Measurements from ENCODE around the gene DNAAF3. TPM values are rescaled to one million over a fixed set of nuclear protein-coding genes. Genes with fewer than 3 reads are reported as not detected.
A peak's percentile ranks its signal among the peaks of the same experiment; 100 is the strongest.

DNAAF3 gene
- total RNA-seq, 1 experiment from 2014 or later: 4.2 TPM

GRCh38 chr19:55169136-55169535 lies 2.7 kb upstream of the DNAAF3 start:
- no peaks in the 10 kb centered on the region for H3K36me3 ChIP-seq (ENCODE audit: insufficient read depth, low read length, poor library complexity, severe bottlenecking)
- no peaks in the 10 kb centered on the region for H3K27me3 ChIP-seq (replicated peaks; ENCODE audit: insufficient read depth, low read depth, low read length, poor library complexity)
- H3K4me1 ChIP-seq (ENCODE audit: insufficient read depth, low read length, poor library complexity, severe bottlenecking): no peaks in the 10 kb centered on the region
- H3K4me3 ChIP-seq (ENCODE audit: low read depth, low read length, poor library complexity, severe bottlenecking): no peak overlapping the region
- no peak for DNase-seq (ENCODE audit: low spot score)
- intact Hi-C loops (cut with micrococcal nuclease; ENCODE audit: unreplicated experiment): no loop called here
- no peaks in the 10 kb centered on the region for H3K9me3 ChIP-seq (ENCODE audit: low read depth, low read length, poor library complexity, severe bottlenecking)
- CTCF ChIA-PET: no interaction called here
- no peak overlapping the region for H3K27ac ChIP-seq (ENCODE audit: low read depth, low read length, poor library complexity, severe bottlenecking)
- POLR2A ChIA-PET (ENCODE audit: low non-redundant PET): interaction anchor here (0.7 kb wide), 1 partner anchor 9 kb away, joined by 3 read pairs; no protein-coding TSS in a partner anchor
- TF ChIP-seq EZH2 (IDR thresholded peaks at IDR 0.05; ENCODE audit: borderline replicate concordance, low read depth, low read length, poor library complexity, severe bottlenecking) (no peak), CTCF (conservative IDR thresholded peaks at IDR 0.05; ENCODE audit: low read depth, low read length) (no peak)
- BruUV-seq (replicated peaks): no TSS peak

GRCh38 chr19:55165952-55166529 lies 372 bp downstream of the DNAAF3 start:
- peak; percentile 94 for DNase-seq (ENCODE audit: low spot score)
- TF ChIP-seq EZH2 (IDR thresholded peaks at IDR 0.05; ENCODE audit: borderline replicate concordance, low read depth, low read length, poor library complexity, severe bottlenecking) (no peak), CTCF (conservative IDR thresholded peaks at IDR 0.05; ENCODE audit: low read depth, low read length) (peak; percentile 93)
- Histone ChIP-seq H3K27me3 (replicated peaks; ENCODE audit: insufficient read depth, low read depth, low read length, poor library complexity) (peaks cover 10% of the 10 kb centered on the region), H3K27ac (ENCODE audit: low read depth, low read length, poor library complexity, severe bottlenecking) (no peak overlapping the region), H3K9me3 (ENCODE audit: low read depth, low read length, poor library complexity, severe bottlenecking) (no peaks in the 10 kb centered on the region), H3K36me3 (ENCODE audit: insufficient read depth, low read length, poor library complexity, severe bottlenecking) (no peaks in the 10 kb centered on the region), H3K4me3 (ENCODE audit: low read depth, low read length, poor library complexity, severe bottlenecking) (peak overlapping the region; percentile 61), H3K4me1 (ENCODE audit: insufficient read depth, low read length, poor library complexity, severe bottlenecking) (no peaks in the 10 kb centered on the region)
- CTCF ChIA-PET: interaction anchor here (0.6 to 1.4 kb wide), 3 partner anchors 10 to 746 kb away, joined by 3 to 4 read pairs (median 4); no protein-coding TSS in a partner anchor
- POLR2A ChIA-PET (ENCODE audit: low non-redundant PET): no interaction called here
- BruUV-seq (replicated peaks): no TSS peak
- intact Hi-C loops (cut with micrococcal nuclease; ENCODE audit: unreplicated experiment): no loop called here

GRCh38 chr19:55161571-55162322 lies 4.7 kb downstream of the DNAAF3 start:
- ChIA-PET CTCF (no interaction called here), POLR2A (ENCODE audit: low non-redundant PET) (no interaction called here)
- H3K4me1 ChIP-seq (ENCODE audit: insufficient read depth, low read length, poor library complexity, severe bottlenecking): peaks cover 19% of the 10 kb centered on the region
- no TSS peak for BruUV-seq (replicated peaks)
- DNase-seq (ENCODE audit: low spot score): no peak
- peaks cover 10% of the 10 kb centered on the region for H3K27me3 ChIP-seq (replicated peaks; ENCODE audit: insufficient read depth, low read depth, low read length, poor library complexity)
- H3K4me3 ChIP-seq (ENCODE audit: low read depth, low read length, poor library complexity, severe bottlenecking): no peak overlapping the region
- no peak overlapping the region for H3K27ac ChIP-seq (ENCODE audit: low read depth, low read length, poor library complexity, severe bottlenecking)
- TF ChIP-seq EZH2 (IDR thresholded peaks at IDR 0.05; ENCODE audit: borderline replicate concordance, low read depth, low read length, poor library complexity, severe bottlenecking) (no peak), CTCF (conservative IDR thresholded peaks at IDR 0.05; ENCODE audit: low read depth, low read length) (no peak)
- H3K36me3 ChIP-seq (ENCODE audit: insufficient read depth, low read length, poor library complexity, severe bottlenecking): no peaks in the 10 kb centered on the region
- H3K9me3 ChIP-seq (ENCODE audit: low read depth, low read length, poor library complexity, severe bottlenecking): no peaks in the 10 kb centered on the region
- intact Hi-C loops (cut with micrococcal nuclease; ENCODE audit: unreplicated experiment): no loop called here

Measured in A673 (cell line).